Astrocyte (in vitro differentiated cells and primary cell): Measurements from ENCODE around the gene PLSCR3. TPM values are rescaled to one million over a fixed set of nuclear protein-coding genes. Genes with fewer than 3 reads are reported as not detected.

Experiments
- DNase-seq: peaks from one replicate; pipeline ENCODE4 v3.0.0-alpha.2; 2010; ENCODE audit warnings: low read depth
- FAIRE-seq: peaks from 2 replicates; lab custom pipeline; 2011; peaks lifted over from hg19 to GRCh38; lab: Jason Lieb, UNC
- H2AFZ ChIP-seq: 2 replicates; pipeline ENCODE4 v1.6.0; 2012; ENCODE audit warnings: low read depth, low read length, inconsistent platforms
- H3K27ac ChIP-seq: 2 replicates; pipeline ENCODE4 v1.5.1; 2011; ENCODE audit warnings: low read depth, low read length, inconsistent platforms
- H3K27me3 ChIP-seq: 2 replicates; pipeline ENCODE4 v1.6.0; 2011; ENCODE audit warnings: low read length, inconsistent platforms; ENCODE audit not compliant: insufficient read depth
- H3K36me3 ChIP-seq: 2 replicates; pipeline ENCODE4 v1.5.1; 2011; ENCODE audit warnings: low read length, inconsistent platforms; ENCODE audit not compliant: insufficient read depth
- H3K4me1 ChIP-seq: 2 replicates; pipeline ENCODE4 v1.5.1; 2011; ENCODE audit warnings: low read length, inconsistent platforms; ENCODE audit not compliant: insufficient read depth
- H3K4me2 ChIP-seq: 2 replicates; pipeline ENCODE4 v1.6.0; 2012; ENCODE audit warnings: low read length, inconsistent platforms
- H3K4me3 ChIP-seq: 2 replicates; pipeline ENCODE4 v1.5.1; 2011; ENCODE audit warnings: low read depth, mild to moderate bottlenecking, low read length, inconsistent platforms; ENCODE audit not compliant: insufficient read depth
- H3K79me2 ChIP-seq: 2 replicates; pipeline ENCODE4 v1.6.0; 2012; ENCODE audit warnings: mild to moderate bottlenecking, low read length, inconsistent platforms; ENCODE audit not compliant: insufficient read depth
- H3K9ac ChIP-seq: 2 replicates; pipeline ENCODE4 v1.6.0; 2012; ENCODE audit warnings: mild to moderate bottlenecking, low read length, inconsistent platforms
- H3K9me3 ChIP-seq: 2 replicates; pipeline ENCODE4 v1.5.1; 2012; ENCODE audit warnings: low read depth, mild to moderate bottlenecking, low read length, inconsistent platforms; ENCODE audit not compliant: insufficient read depth
- H4K20me1 ChIP-seq: 2 replicates; pipeline ENCODE4 v1.6.0; 2012; ENCODE audit warnings: low read length, inconsistent platforms; ENCODE audit not compliant: insufficient read depth
- H3K27ac Mint-ChIP-seq: one replicate; pipeline ENCODE4 v1.8.0; 2021; ENCODE audit warnings: mild to moderate bottlenecking, mixed read lengths; ENCODE audit not compliant: unreplicated experiment
- H3K27me3 Mint-ChIP-seq: one replicate; pipeline ENCODE4 v1.8.0; 2021; ENCODE audit warnings: low read depth, mixed read lengths; ENCODE audit not compliant: unreplicated experiment
- H3K36me3 Mint-ChIP-seq: one replicate; pipeline ENCODE4 v1.8.0; 2021; ENCODE audit warnings: low read depth, mixed read lengths; ENCODE audit not compliant: unreplicated experiment
- H3K4me1 Mint-ChIP-seq: one replicate; pipeline ENCODE4 v1.8.0; 2021; ENCODE audit warnings: low read depth, mixed read lengths; ENCODE audit not compliant: unreplicated experiment
- H3K4me3 Mint-ChIP-seq: one replicate; pipeline ENCODE4 v1.8.0; 2021; ENCODE audit warnings: mild to moderate bottlenecking, moderate library complexity, mixed read lengths; ENCODE audit not compliant: unreplicated experiment
- H3K9me3 Mint-ChIP-seq: one replicate; pipeline ENCODE4 v1.8.0; 2021; ENCODE audit warnings: mild to moderate bottlenecking, mixed read lengths; ENCODE audit not compliant: unreplicated experiment
- CTCF ChIP-seq: IDR thresholded peaks from 2 replicates; pipeline ENCODE4 v1.5.1; 2011; ENCODE audit warnings: low read depth, mild to moderate bottlenecking, inconsistent platforms, low read length, moderate library complexity; ENCODE audit not compliant: insufficient read depth
- EZH2 ChIP-seq: IDR thresholded peaks from 2 replicates; pipeline ENCODE4 v1.6.1; 2012; ENCODE audit warnings: mild to moderate bottlenecking, low read length, inconsistent platforms; ENCODE audit not compliant: insufficient read depth
- total RNA-seq: library from RNA; stranded (reverse); gene quantifications from 2 replicates; pipeline ENCODE4 v1.2.1, GENCODE V29; 2021

The PLSCR3 gene
- total RNA-seq, 1 donor from 2014 or later: 67.6 TPM

- Histone ChIP-seq H3K36me3 (peaks cover 25% of the 10 kb centered on the region), H3K9ac (peak overlapping the region; percentile 90), H3K9me3 (no peaks in the 10 kb centered on the region), H3K79me2 (peaks cover 23% of the 10 kb centered on the region), H3K4me2 (peak overlapping the region; percentile 99), H2AFZ (no peak overlapping the region), H3K4me3 (peak overlapping the region; percentile 86), H3K27me3 (no peaks in the 10 kb centered on the region), H3K27ac (no peak overlapping the region), H4K20me1 (peaks cover 36% of the 10 kb centered on the region), H3K4me1 (peaks cover 13% of the 10 kb centered on the region)
- Mint-ChIP-seq H3K27ac (peak overlapping the region; percentile 78), H3K4me1 (peaks cover 5% of the 10 kb centered on the region), H3K36me3 (peaks cover 14% of the 10 kb centered on the region), H3K4me3 (peak overlapping the region; percentile 92), H3K27me3 (no peaks in the 10 kb centered on the region), H3K9me3 (no peaks in the 10 kb centered on the region)
- no peak for FAIRE-seq
- no peak for DNase-seq
- TF ChIP-seq EZH2 (no peak), CTCF (no peak)
Measured at GRCh38 chr17:7392696-7393612, 1.4 kb downstream of the PLSCR3 start.

DNA sequence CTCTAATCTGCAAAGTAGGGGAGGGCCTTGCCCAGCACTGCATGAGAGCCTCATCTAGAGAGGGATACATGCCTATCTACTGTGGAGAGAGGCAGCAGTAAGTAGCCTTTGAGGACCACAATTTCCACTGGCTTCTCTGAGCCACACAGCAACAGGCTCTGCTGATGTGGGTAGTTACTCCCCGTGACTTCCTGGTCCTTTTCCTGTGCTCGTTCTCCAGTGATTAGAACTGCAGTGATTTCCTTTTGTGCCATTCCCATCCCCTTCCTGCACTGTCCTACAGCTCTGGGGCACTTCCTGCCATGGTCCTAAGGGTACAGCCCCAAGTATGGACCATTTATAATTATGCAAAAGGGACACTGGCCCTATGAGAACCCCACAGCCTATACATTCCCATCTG is 3.0 kb downstream of the PLSCR3 start:
- no peaks in the 10 kb centered on the region for H3K27me3 Mint-ChIP-seq
- H3K27me3 ChIP-seq: no peaks in the 10 kb centered on the region
- H3K4me1 Mint-ChIP-seq: peaks cover 5% of the 10 kb centered on the region
- H3K27ac ChIP-seq: no peak overlapping the region
- peaks cover 17% of the 10 kb centered on the region for H3K36me3 Mint-ChIP-seq
- peaks cover 23% of the 10 kb centered on the region for H3K79me2 ChIP-seq
- no peak overlapping the region for H2AFZ ChIP-seq
- FAIRE-seq (no peak), DNase-seq (no peak)
- TF ChIP-seq CTCF (no peak), EZH2 (no peak)
- H3K4me3 ChIP-seq: no peak overlapping the region
- H3K36me3 ChIP-seq: peaks cover 25% of the 10 kb centered on the region
- no peak overlapping the region for H3K27ac Mint-ChIP-seq
- no peak overlapping the region for H3K9ac ChIP-seq
- H3K9me3 Mint-ChIP-seq: no peaks in the 10 kb centered on the region
- H3K4me3 Mint-ChIP-seq: peak overlapping the region; percentile 34
- H3K4me1 ChIP-seq: peaks cover 13% of the 10 kb centered on the region
- H4K20me1 ChIP-seq: peaks cover 38% of the 10 kb centered on the region
- no peaks in the 10 kb centered on the region for H3K9me3 ChIP-seq
- no peak overlapping the region for H3K4me2 ChIP-seq
